ENCODE measurements around the gene NUMB.
A peak's percentile ranks its signal among the peaks of the same experiment; 100 is the strongest.
"Not testable (repeated sequence)": the region's sequence is repeated elsewhere in the genome, so short reads cannot be mapped to it uniquely, and the experiment has no call there.

Gene NUMB

DNA sequence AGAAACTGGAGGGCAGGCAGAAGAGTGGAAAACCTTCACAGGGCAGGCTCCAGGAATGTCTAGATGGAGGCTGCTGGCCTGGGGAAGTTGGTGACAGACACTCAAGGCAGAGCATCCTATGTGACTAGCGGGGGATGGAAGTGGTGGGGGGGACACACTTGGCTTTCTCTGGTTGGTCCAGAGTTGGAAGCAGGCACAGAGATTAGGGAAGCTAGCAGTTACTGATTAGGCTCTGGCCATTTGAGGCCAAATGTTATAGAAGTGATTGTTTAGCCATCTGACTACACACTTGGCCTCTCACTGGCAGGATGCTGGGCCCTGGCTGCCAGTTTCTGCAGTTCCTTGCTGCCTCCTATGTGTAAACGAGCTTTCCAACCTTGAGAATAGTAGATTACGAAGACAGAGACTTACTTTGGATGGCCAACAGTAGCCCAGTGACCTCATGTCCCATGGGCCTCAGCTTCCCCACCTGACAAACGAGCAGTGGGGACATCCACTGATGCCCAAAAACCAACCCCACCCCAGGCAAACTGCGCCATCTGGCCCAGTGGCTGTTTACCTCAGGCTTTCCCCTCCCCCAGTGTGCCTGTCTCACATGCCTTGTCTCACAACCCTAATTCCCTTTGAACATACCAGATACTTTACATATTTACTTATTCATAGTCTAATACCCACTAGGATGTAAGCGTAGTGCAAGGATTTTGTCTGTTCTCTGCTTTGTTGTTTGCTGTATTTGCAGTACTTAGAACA is 118.3 kb downstream of the NUMB start:
- H3K27ac Mint-ChIP-seq = peak overlapping the region; percentile 40
- no peak overlapping the region for H3K4me3 Mint-ChIP-seq
- peaks cover 6% of the 10 kb centered on the region for H3K4me1 Mint-ChIP-seq (ENCODE audit: low read depth)
- H3K27me3 Mint-ChIP-seq = no peaks in the 10 kb centered on the region
- H3K36me3 Mint-ChIP-seq (ENCODE audit: low read depth) = peaks cover 23% of the 10 kb centered on the region
- intact Hi-C loops (cut with micrococcal nuclease) = no loop called here
- H3K9me3 Mint-ChIP-seq = no peaks in the 10 kb centered on the region

DNA sequence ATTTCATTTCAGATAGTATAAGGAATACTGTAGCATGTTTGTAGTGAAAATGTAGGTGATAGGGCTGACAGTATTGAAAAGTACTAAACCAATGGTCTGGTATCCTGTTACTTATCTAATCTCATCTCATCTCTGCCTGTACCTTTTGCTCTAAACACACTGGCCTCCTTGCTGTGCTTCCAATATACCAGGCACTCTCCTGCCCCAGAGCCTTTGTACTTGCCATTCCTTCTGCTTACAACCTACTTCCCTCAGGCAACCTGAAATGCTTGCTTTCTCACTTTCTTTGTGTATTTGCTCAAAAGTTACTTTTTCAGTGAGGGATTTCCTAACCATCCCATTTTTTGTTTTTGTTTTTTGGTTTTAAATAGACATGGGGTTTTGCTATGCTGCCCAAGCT is 119.1 kb downstream of the NUMB start:
- Mint-ChIP-seq H3K4me1 (ENCODE audit: low read depth) (peaks cover 6% of the 10 kb centered on the region), H3K9me3 (no peaks in the 10 kb centered on the region), H3K27me3 (no peaks in the 10 kb centered on the region), H3K27ac (peak overlapping the region; percentile 40), H3K36me3 (ENCODE audit: low read depth) (peaks cover 30% of the 10 kb centered on the region), H3K4me3 (no peak overlapping the region)
- intact Hi-C loops (cut with micrococcal nuclease) = no loop called here

DNA sequence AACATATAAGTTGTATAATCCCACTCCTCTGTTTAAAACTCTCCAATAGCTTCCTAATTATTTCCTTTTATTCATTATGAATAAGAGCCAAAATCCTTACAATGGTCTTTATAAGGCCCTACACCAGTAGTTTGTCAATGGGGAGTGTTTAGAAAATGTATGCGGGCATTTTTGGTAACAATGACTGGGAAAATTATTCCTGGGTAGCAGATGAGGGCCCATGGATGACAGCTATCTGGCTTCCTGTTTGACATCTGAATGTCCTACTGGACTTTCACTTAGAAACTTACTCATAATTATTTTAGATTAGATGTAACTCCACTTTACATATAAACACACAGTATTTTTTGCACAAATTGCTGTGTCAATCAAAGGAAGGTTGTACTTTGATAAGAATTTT is 119.8 kb downstream of the NUMB start:
- Mint-ChIP-seq H3K4me3 (no peak overlapping the region), H3K9me3 (no peaks in the 10 kb centered on the region)

DNA sequence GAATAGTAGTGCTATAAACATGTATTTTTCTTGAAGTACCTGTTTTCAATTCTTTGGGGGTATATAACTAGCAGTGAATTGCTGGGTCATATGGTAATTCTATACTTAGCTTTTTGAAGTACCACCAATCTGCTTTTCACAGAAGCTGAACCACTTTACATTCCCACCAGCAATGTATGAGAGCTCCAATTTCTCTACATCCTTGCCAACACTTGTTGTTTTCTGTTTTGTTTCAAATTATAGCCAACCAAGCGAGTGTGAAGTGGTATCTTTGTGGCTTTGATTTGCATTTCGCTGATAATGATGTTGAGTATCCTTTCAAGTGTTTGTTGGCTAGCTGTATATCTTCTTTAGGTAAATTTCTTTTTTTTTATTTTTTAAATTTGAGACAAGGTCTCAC is 125.3 kb downstream of the NUMB start:
- peaks cover 7% of the 10 kb centered on the region for H3K4me1 Mint-ChIP-seq (ENCODE audit: low read depth)
- intact Hi-C loops (cut with micrococcal nuclease) = no loop called here

More for the DNA sequence above, 119.8 kb downstream of the NUMB start:
- Mint-ChIP-seq H3K27ac (no peak overlapping the region), H3K36me3 (ENCODE audit: low read depth) (peaks cover 37% of the 10 kb centered on the region), H3K4me1 (ENCODE audit: low read depth) (peaks cover 6% of the 10 kb centered on the region), H3K27me3 (no peaks in the 10 kb centered on the region)
- intact Hi-C loops (cut with micrococcal nuclease) = no loop called here

DNA sequence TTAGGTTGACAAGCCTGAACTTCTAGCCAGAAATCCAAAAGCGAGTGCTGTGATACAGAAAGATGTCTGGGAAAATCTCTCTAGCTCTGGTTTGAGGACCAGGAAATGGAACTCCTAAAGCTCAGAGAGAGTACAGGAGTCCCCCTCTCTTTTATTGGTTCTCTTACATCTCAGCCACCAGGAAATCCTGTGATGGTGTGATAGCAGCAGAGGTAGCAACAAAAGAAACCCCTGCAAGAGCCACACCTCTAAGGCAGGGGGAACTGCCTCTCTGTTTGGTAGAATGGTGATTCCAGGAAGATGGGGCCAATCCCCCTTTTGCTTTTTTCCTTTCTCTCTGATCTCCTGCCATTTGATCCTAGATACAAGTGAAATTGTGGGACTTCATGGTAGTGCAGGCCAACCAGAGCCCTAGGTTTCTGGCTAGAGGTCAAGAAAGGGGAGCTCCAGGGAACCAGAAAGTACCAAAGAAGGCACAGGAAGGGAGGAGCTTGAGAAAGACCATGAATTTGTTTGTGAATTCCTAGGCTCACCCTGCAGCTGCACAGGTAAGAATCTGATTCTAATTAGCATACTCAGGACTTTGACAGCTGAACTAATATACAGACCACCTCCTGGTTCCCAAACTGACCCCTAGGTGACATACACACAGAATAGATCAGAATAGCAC is 132.6 kb downstream of the NUMB start:
- Mint-ChIP-seq H3K4me3 (no peak overlapping the region), H3K36me3 (ENCODE audit: low read depth) (peaks cover 31% of the 10 kb centered on the region), H3K4me1 (ENCODE audit: low read depth) (no peaks in the 10 kb centered on the region), H3K27me3 (no peaks in the 10 kb centered on the region), H3K9me3 (no peaks in the 10 kb centered on the region), H3K27ac (no peak overlapping the region)
- intact Hi-C loops (cut with micrococcal nuclease) = no loop called here

More for the DNA sequence above, 125.3 kb downstream of the NUMB start:
- H3K27ac Mint-ChIP-seq = no peak overlapping the region
- peaks cover 40% of the 10 kb centered on the region for H3K36me3 Mint-ChIP-seq (ENCODE audit: low read depth)
- H3K27me3 Mint-ChIP-seq = no peaks in the 10 kb centered on the region
- H3K4me3 Mint-ChIP-seq = no peak overlapping the region
- H3K9me3 Mint-ChIP-seq = no peaks in the 10 kb centered on the region

GRCh38 chr14:73325063-73325462 is 133.3 kb downstream of the NUMB start:
- H3K27ac Mint-ChIP-seq = no peak overlapping the region
- no peaks in the 10 kb centered on the region for H3K9me3 Mint-ChIP-seq
- H3K27me3 Mint-ChIP-seq = no peaks in the 10 kb centered on the region
- no peaks in the 10 kb centered on the region for H3K4me1 Mint-ChIP-seq (ENCODE audit: low read depth)
- peaks cover 31% of the 10 kb centered on the region for H3K36me3 Mint-ChIP-seq (ENCODE audit: low read depth)
- H3K4me3 Mint-ChIP-seq = no peak overlapping the region
- intact Hi-C loops (cut with micrococcal nuclease) = no loop called here

DNA sequence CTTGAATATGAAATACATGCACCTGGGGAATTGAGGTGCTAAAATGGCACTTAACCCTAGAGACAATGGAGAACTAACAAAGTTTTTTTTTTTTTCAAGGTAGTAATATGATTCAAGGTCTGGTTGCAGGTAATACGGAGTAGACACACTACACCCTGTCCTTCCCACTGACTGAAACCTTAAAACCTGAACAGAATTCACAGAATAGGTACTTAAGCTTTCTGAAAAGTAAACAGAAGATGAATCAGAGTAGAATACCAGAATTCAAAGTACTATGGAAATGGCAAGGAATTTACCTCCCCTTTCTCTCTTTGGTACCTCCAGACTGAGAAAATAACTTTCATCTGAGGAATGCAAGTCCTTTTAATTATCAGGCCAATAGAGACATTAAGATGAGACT is 133.8 kb downstream of the NUMB start:
- no peaks in the 10 kb centered on the region for H3K4me1 Mint-ChIP-seq (ENCODE audit: low read depth)
- no peak overlapping the region for H3K4me3 Mint-ChIP-seq
- peaks cover 34% of the 10 kb centered on the region for H3K36me3 Mint-ChIP-seq (ENCODE audit: low read depth)
- intact Hi-C loops (cut with micrococcal nuclease) = no loop called here
- no peaks in the 10 kb centered on the region for H3K27me3 Mint-ChIP-seq
- H3K27ac Mint-ChIP-seq = no peak overlapping the region
- no peaks in the 10 kb centered on the region for H3K9me3 Mint-ChIP-seq

- no peak overlapping the region for H3K27ac Mint-ChIP-seq
- intact Hi-C loops (cut with micrococcal nuclease) = no loop called here
- no peaks in the 10 kb centered on the region for H3K9me3 Mint-ChIP-seq
- H3K27me3 Mint-ChIP-seq = no peaks in the 10 kb centered on the region
- no peaks in the 10 kb centered on the region for H3K4me1 Mint-ChIP-seq (ENCODE audit: low read depth)
- H3K4me3 Mint-ChIP-seq = no peak overlapping the region
- peaks cover 31% of the 10 kb centered on the region for H3K36me3 Mint-ChIP-seq (ENCODE audit: low read depth)
Observed at GRCh38 chr14:73323896-73324399, 134.4 kb downstream of the NUMB start.

- H3K4me1 Mint-ChIP-seq (ENCODE audit: low read depth) = peaks cover 1% of the 10 kb centered on the region
- H3K9me3 Mint-ChIP-seq = no peaks in the 10 kb centered on the region
- no peaks in the 10 kb centered on the region for H3K27me3 Mint-ChIP-seq
- intact Hi-C loops (cut with micrococcal nuclease) = no loop called here
- H3K4me3 Mint-ChIP-seq = no peak overlapping the region
- H3K36me3 Mint-ChIP-seq (ENCODE audit: low read depth) = peaks cover 22% of the 10 kb centered on the region
- H3K27ac Mint-ChIP-seq = no peak overlapping the region
Observed at GRCh38 chr14:73313151-73313550, 145.2 kb downstream of the NUMB start.

- intact Hi-C loops (cut with micrococcal nuclease) = no loop called here
- Mint-ChIP-seq H3K27ac (peak overlapping the region; percentile 60), H3K36me3 (ENCODE audit: low read depth) (peaks cover 27% of the 10 kb centered on the region), H3K4me1 (ENCODE audit: low read depth) (peaks cover 5% of the 10 kb centered on the region), H3K27me3 (no peaks in the 10 kb centered on the region), H3K9me3 (no peaks in the 10 kb centered on the region), H3K4me3 (no peak overlapping the region)
Observed at GRCh38 chr14:73312687-73313086, 145.7 kb downstream of the NUMB start.

DNA sequence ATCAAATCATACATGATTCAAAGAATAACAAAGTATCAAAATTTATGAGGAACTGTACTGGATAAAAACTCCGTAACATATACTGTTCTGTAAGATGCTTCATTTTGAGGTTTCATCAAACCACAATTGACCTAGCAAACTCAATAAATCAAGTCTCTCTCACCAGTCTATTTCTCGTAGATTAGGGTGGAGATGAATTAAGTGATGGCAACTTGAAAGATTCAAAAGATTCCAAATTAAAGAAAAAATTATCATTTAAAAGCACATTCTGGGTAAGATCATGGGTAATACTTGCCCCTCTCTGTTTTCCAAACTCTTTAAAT is 146.7 kb downstream of the NUMB start:
- H3K27ac Mint-ChIP-seq = no peak overlapping the region
- no peak overlapping the region for H3K4me3 Mint-ChIP-seq
- no peaks in the 10 kb centered on the region for H3K27me3 Mint-ChIP-seq
- H3K9me3 Mint-ChIP-seq = no peaks in the 10 kb centered on the region
- peaks cover 34% of the 10 kb centered on the region for H3K36me3 Mint-ChIP-seq (ENCODE audit: low read depth)
- intact Hi-C loops (cut with micrococcal nuclease) = no loop called here
- peaks cover 10% of the 10 kb centered on the region for H3K4me1 Mint-ChIP-seq (ENCODE audit: low read depth)

GRCh38 chr14:73309207-73309606 is 149.1 kb downstream of the NUMB start:
- H3K9me3 Mint-ChIP-seq; H3K4me3 Mint-ChIP-seq; H3K27me3 Mint-ChIP-seq; H3K27ac Mint-ChIP-seq; intact Hi-C loops (cut with micrococcal nuclease): not testable (repeated sequence)
- H3K4me1 Mint-ChIP-seq (ENCODE audit: low read depth) = peaks cover 10% of the 10 kb centered on the region
- peaks cover 25% of the 10 kb centered on the region for H3K36me3 Mint-ChIP-seq (ENCODE audit: low read depth)

- no peak overlapping the region for H3K27ac Mint-ChIP-seq
- peaks cover 10% of the 10 kb centered on the region for H3K4me1 Mint-ChIP-seq (ENCODE audit: low read depth)
- H3K9me3 Mint-ChIP-seq = no peaks in the 10 kb centered on the region
- H3K4me3 Mint-ChIP-seq = no peak overlapping the region
- H3K36me3 Mint-ChIP-seq (ENCODE audit: low read depth) = peaks cover 25% of the 10 kb centered on the region
- intact Hi-C loops (cut with micrococcal nuclease) = no loop called here
- H3K27me3 Mint-ChIP-seq = no peaks in the 10 kb centered on the region
Observed at GRCh38 chr14:73307261-73307660, 151.1 kb downstream of the NUMB start.

DNA sequence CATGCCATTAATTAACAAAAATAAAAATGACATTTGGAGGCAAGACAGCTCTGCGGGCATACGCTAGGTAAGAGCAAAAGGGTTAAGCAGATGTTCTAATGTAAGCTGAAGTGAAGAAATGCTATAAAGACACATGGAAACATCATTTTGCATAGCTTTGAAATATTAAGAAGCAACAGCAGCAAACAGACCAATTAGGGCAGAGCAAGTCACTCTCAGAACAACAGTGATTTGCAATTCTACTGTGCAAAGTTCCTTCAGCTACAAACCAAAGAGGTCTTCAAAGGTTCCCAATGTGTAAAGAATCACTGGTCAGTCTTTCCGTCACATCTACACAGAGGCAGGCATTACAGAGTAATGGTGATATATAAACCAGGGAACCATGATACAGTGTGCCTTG is 152.8 kb downstream of the NUMB start:
- Mint-ChIP-seq H3K27ac (no peak overlapping the region), H3K4me1 (ENCODE audit: low read depth) (peaks cover 10% of the 10 kb centered on the region)

More for the DNA sequence above, 152.8 kb downstream of the NUMB start:
- Mint-ChIP-seq H3K36me3 (ENCODE audit: low read depth) (peaks cover 32% of the 10 kb centered on the region), H3K27me3 (no peaks in the 10 kb centered on the region), H3K9me3 (no peaks in the 10 kb centered on the region), H3K4me3 (no peak overlapping the region)
- intact Hi-C loops (cut with micrococcal nuclease) = no loop called here
